H1 (cell line): ENCODE measurements around the gene PRKCZ. TPM values are rescaled to one million over a fixed set of nuclear protein-coding genes. Genes with fewer than 3 reads are reported as not detected.

ENCODE experiments used
- EZH2 ChIP-seq: fragments of 200-600 bp; sonication (generic); IDR thresholded peaks from 2 replicates; pipeline ENCODE4 v1.7.1; 2012; ENCODE audit warnings: low read depth, mild to moderate bottlenecking, moderate library complexity, low read length, inconsistent platforms; ENCODE audit not compliant: severe bottlenecking
- FOSL1 ChIP-seq: IDR thresholded peaks from 2 replicates; pipeline ENCODE4 v1.6.1; 2011; ENCODE audit warnings: mild to moderate bottlenecking, low read depth, low read length, moderate library complexity; ENCODE audit not compliant: insufficient read depth
- MAX ChIP-seq: IDR thresholded peaks from 2 replicates; pipeline ENCODE4 v1.6.1; 2012; ENCODE audit warnings: inconsistent platforms
- NANOG ChIP-seq: IDR thresholded peaks from 2 replicates; pipeline ENCODE4 v1.6.1; 2011; ENCODE audit warnings: low read length, low read depth, mild to moderate bottlenecking, inconsistent platforms; ENCODE audit not compliant: insufficient read depth, poor library complexity, severe bottlenecking
- RAD21 ChIP-seq, 2 experiments: IDR thresholded peaks in 1 of 2; conservative IDR thresholded peaks in 1 of 2; 2 replicates each; pipeline ENCODE4 v1.6.1; 2011; ENCODE audit warnings: low read depth in 2 of 2, low read length in 2 of 2, improper control_type of control experiment in 1 of 2, inconsistent platforms in 1 of 2, mild to moderate bottlenecking in 1 of 2, moderate library complexity in 1 of 2
- SIN3A ChIP-seq, 2 experiments: IDR thresholded peaks in 1 of 2; conservative IDR thresholded peaks in 1 of 2; 2 replicates each; pipeline ENCODE4 v1.6.1; 2011 to 2012; ENCODE audit warnings: low read length in 2 of 2, improper control_type of control experiment in 1 of 2, low read depth in 1 of 2, mild to moderate bottlenecking in 1 of 2
- SIX5 ChIP-seq: IDR thresholded peaks from 2 replicates; pipeline ENCODE4 v1.6.1; 2011; ENCODE audit warnings: mild to moderate bottlenecking, low read depth, low read length
- SRF ChIP-seq: IDR thresholded peaks from 2 replicates; pipeline ENCODE4 v1.6.1; 2011; ENCODE audit warnings: mild to moderate bottlenecking, low read depth, low read length, moderate library complexity
- YY1 ChIP-seq: IDR thresholded peaks from 2 replicates; pipeline ENCODE4 v1.6.1; 2011; ENCODE audit warnings: low read depth, mild to moderate bottlenecking, low read length
- polyA plus RNA-seq, 7 experiments: library from polyadenylated mRNA; depleted of rRNA in 3 of 7; stranded (reverse) in 5 of 7; unstranded in 2 of 7; fragments of >200 nt in 5 of 7; fragments of 200-250 nt in 2 of 7; gene quantifications; 1 replicate in 5 of 7; 2 replicates in 1 of 7; 4 replicates in 1 of 7; pipeline versions ENCODE4 v1.2.1 to v1.2.3, GENCODE V29; 2011 to 2013; ENCODE audit warnings: missing spikeins in 2 of 7, mixed read lengths in 2 of 7
- total RNA-seq: library from RNA; stranded (reverse); fragmentation: NEBNext Ultra II Directional; extraction: Animal tissue kit (Norgen Biotek cat#: 25700); gene quantifications from 2 replicates; pipeline ENCODE4 v1.2.1, GENCODE V29; 2021

PRKCZ gene
- total and polyA plus RNA-seq, 2 of the 8 experiments (the other 6 are each of a cell fraction or from before 2014, with no cell fraction given) = 37.4 to 45.1 TPM

GRCh38 chr1:2044510-2045319 is 5.5 kb upstream of the PRKCZ start (continued):
- no peak for TF ChIP-seq EZH2
- TF ChIP-seq FOSL1 = no peak
- TF ChIP-seq NANOG = no peak
- TF ChIP-seq SIX5 = no peak
- no peak for TF ChIP-seq SIN3A (conservative IDR thresholded peaks at IDR 0.05 in 1 of 2, IDR thresholded peaks at IDR 0.05 in 1 of 2; ENCODE audit: low read depth in 1 of 2, low read length in 2 of 2)
- peak; percentile 58 to 80 for TF ChIP-seq RAD21 (IDR thresholded peaks at IDR 0.05 in 1 of 2, conservative IDR thresholded peaks at IDR 0.05 in 1 of 2; ENCODE audit: low read depth in 2 of 2, low read length in 2 of 2)
- TF ChIP-seq MAX = peak; percentile 40; the same call in 1 of the 2 replicates
- no peak for TF ChIP-seq YY1
- no peak for TF ChIP-seq SRF
